Keratinocyte (primary cell): ENCODE data around the gene ANAPC5. TPM values are rescaled to one million over a fixed set of nuclear protein-coding genes. Genes with fewer than 3 reads are reported as not detected.

Experiments used
- DNase-seq: peaks from one replicate; pipeline ENCODE4 v3.0.0-alpha.2; 2011; ENCODE audit warnings: low read depth, missing footprints, low spot score
- FAIRE-seq: peaks from 2 replicates; lab custom pipeline; 2011; peaks lifted over from hg19 to GRCh38; lab: Jason Lieb, UNC
- H2AFZ ChIP-seq: 2 replicates; pipeline ENCODE4 v1.6.0; 2012; ENCODE audit warnings: low read length, control low read depth, inconsistent platforms; ENCODE audit not compliant: control insufficient read depth
- H3K27ac ChIP-seq: 2 replicates; pipeline ENCODE4 v1.5.1; 2011; ENCODE audit warnings: low read length; ENCODE audit not compliant: control insufficient read depth, insufficient read depth
- H3K27me3 ChIP-seq: 3 replicates; pipeline ENCODE4 v1.6.0; 2011; ENCODE audit warnings: low read length; ENCODE audit not compliant: control insufficient read depth, insufficient read depth; ENCODE audit errors: extremely low read depth
- H3K36me3 ChIP-seq, 2 experiments: 2 replicates in 1 of 2; 3 replicates in 1 of 2; pipeline ENCODE4 v1.5.1; 2011; ENCODE audit warnings: low read length in 2 of 2, mild to moderate bottlenecking in 1 of 2; ENCODE audit not compliant: control insufficient read depth in 2 of 2, insufficient read depth in 2 of 2; ENCODE audit errors: extremely low read depth in 1 of 2
- H3K4me1 ChIP-seq: 3 replicates; pipeline ENCODE4 v1.5.1; 2011; ENCODE audit warnings: low read length; ENCODE audit not compliant: control insufficient read depth, insufficient read depth; ENCODE audit errors: extremely low read depth
- H3K4me2 ChIP-seq: 3 replicates; pipeline ENCODE4 v1.6.0; 2011; ENCODE audit warnings: low read depth, low read length; ENCODE audit not compliant: control insufficient read depth, insufficient read depth; ENCODE audit errors: extremely low read depth
- H3K4me3 ChIP-seq, 3 experiments: fragments of 200-600 bp in 1 of 3; sonication (generic) in 1 of 3; 2 replicates in 2 of 3; 3 replicates in 1 of 3; pipeline ENCODE4 v1.5.1; 2011 to 2016; ENCODE audit warnings: low read length in 3 of 3, mild to moderate bottlenecking in 3 of 3, control low read depth in 2 of 3, inconsistent platforms in 1 of 3, low read depth in 1 of 3, mixed read lengths in 1 of 3, mixed run types in 1 of 3, moderate library complexity in 1 of 3; ENCODE audit not compliant: control insufficient read depth in 2 of 3, insufficient read depth in 2 of 3; ENCODE audit errors: extremely low read depth in 1 of 3
- H3K79me2 ChIP-seq: 2 replicates; pipeline ENCODE4 v1.6.0; 2012; ENCODE audit warnings: low read length; ENCODE audit not compliant: control insufficient read depth, insufficient read depth
- H3K9ac ChIP-seq: 3 replicates; pipeline ENCODE4 v1.6.0; 2011; ENCODE audit warnings: low read length; ENCODE audit not compliant: control insufficient read depth, insufficient read depth; ENCODE audit errors: extremely low read depth
- H3K9me1 ChIP-seq: 3 replicates; pipeline ENCODE4 v1.6.0; 2011; ENCODE audit warnings: low read length; ENCODE audit not compliant: control insufficient read depth, insufficient read depth; ENCODE audit errors: extremely low read depth
- H3K9me3 ChIP-seq: 2 replicates; pipeline ENCODE4 v1.5.1; 2012; ENCODE audit warnings: low read depth, low read length; ENCODE audit not compliant: control insufficient read depth
- H4K20me1 ChIP-seq: 3 replicates; pipeline ENCODE4 v1.6.0; 2011; ENCODE audit warnings: low read length; ENCODE audit not compliant: control insufficient read depth, insufficient read depth; ENCODE audit errors: extremely low read depth
- EZH2 ChIP-seq: IDR thresholded peaks from one replicate; pipeline ENCODE4 v1.6.1; 2012; ENCODE audit warnings: inconsistent platforms, mild to moderate bottlenecking, low read length, moderate library complexity
- dilution Hi-C: fragments of 300-500 bp; cut with MboI; formaldehyde crosslinking; loops from one replicate; pipeline ENCODE4 v1.7.0; 2020; ENCODE audit warnings: low sequenced_read_pairs; ENCODE audit not compliant: extremely low pct_ligation_motif_present
- polyA plus RNA-seq, 5 experiments: library from polyadenylated mRNA; depleted of rRNA in 3 of 5; stranded (reverse) in 3 of 5; stranded (forward) in 1 of 5; unstranded in 1 of 5; fragments of >200 nt; gene quantifications; 1 replicate in 1 of 5; 2 replicates in 3 of 5; 3 replicates in 1 of 5; pipeline versions ENCODE4 v1.2.1 to v1.2.3, GENCODE V29; 2011 to 2012; ENCODE audit warnings: missing spikeins in 2 of 5, low read depth in 1 of 5, low replicate concordance in 1 of 5
- TF ChIP-seq, protein P1 (sequence below), 3 experiments: IDR thresholded peaks in 1 of 3; conservative IDR thresholded peaks in 1 of 3; optimal IDR thresholded peaks in 1 of 3; 2 replicates in 2 of 3; 3 replicates in 1 of 3; pipeline versions ENCODE3 to v1.5.1; 2011; ENCODE audit warnings: low read length in 3 of 3, mild to moderate bottlenecking in 3 of 3, moderate library complexity in 2 of 3, control low read depth in 1 of 3, inconsistent platforms in 1 of 3; ENCODE audit not compliant: insufficient read depth in 2 of 3; ENCODE audit errors: extremely low read depth in 1 of 3

The ANAPC5 gene
- polyA plus RNA-seq, 1 donor (not counting 4 experiments of a cell fraction or from before 2014, with no cell fraction given), result 115 TPM

DNA sequence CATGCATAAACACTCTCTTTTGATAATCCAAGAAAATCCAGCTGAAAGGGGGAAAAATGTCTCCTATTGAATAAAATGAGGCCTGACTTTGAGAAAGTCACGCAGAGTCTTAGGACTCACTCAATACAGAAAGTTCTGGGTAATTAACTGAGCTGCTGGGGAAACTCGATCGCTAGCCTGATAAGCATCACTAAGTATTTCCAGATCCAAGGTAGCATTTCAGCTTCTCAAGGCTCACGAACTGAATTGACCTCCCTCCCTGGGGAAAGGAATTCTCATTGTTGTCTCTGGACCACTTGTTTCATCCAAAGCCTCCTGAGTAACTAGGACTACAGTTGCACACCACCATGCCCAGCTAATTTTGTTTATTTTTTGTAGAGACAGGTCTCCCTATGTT lies 13.8 kb upstream of the ANAPC5 start:
- H4K20me1 ChIP-seq, result no peaks in the 10 kb centered on the region
- no peaks in the 10 kb centered on the region for H3K27me3 ChIP-seq
- H2AFZ ChIP-seq, result no peak overlapping the region
- dilution Hi-C loops, result no loop called here
- no peak overlapping the region for H3K27ac ChIP-seq
- H3K4me3 ChIP-seq, result no peak overlapping the region
- TF ChIP-seq, protein P1, sequence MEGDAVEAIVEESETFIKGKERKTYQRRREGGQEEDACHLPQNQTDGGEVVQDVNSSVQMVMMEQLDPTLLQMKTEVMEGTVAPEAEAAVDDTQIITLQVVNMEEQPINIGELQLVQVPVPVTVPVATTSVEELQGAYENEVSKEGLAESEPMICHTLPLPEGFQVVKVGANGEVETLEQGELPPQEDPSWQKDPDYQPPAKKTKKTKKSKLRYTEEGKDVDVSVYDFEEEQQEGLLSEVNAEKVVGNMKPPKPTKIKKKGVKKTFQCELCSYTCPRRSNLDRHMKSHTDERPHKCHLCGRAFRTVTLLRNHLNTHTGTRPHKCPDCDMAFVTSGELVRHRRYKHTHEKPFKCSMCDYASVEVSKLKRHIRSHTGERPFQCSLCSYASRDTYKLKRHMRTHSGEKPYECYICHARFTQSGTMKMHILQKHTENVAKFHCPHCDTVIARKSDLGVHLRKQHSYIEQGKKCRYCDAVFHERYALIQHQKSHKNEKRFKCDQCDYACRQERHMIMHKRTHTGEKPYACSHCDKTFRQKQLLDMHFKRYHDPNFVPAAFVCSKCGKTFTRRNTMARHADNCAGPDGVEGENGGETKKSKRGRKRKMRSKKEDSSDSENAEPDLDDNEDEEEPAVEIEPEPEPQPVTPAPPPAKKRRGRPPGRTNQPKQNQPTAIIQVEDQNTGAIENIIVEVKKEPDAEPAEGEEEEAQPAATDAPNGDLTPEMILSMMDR (optimal IDR thresholded peaks at IDR 0.05 in 1 of 3, IDR thresholded peaks at IDR 0.05 in 1 of 3, conservative IDR thresholded peaks at IDR 0.05 in 1 of 3; ENCODE audit: extremely low read depth in 1 of 3, insufficient read depth in 2 of 3, low read length in 3 of 3), result no peak
- no peak for TF ChIP-seq EZH2
- FAIRE-seq (no peak), DNase-seq (no peak)
- no peak overlapping the region for H3K4me2 ChIP-seq
- no peak overlapping the region for H3K9ac ChIP-seq
- H3K36me3 ChIP-seq, result no peaks in the 10 kb centered on the region
- no peaks in the 10 kb centered on the region for H3K9me3 ChIP-seq
- H3K79me2 ChIP-seq, result no peaks in the 10 kb centered on the region
- no peaks in the 10 kb centered on the region for H3K4me1 ChIP-seq
- no peaks in the 10 kb centered on the region for H3K9me1 ChIP-seq

DNA sequence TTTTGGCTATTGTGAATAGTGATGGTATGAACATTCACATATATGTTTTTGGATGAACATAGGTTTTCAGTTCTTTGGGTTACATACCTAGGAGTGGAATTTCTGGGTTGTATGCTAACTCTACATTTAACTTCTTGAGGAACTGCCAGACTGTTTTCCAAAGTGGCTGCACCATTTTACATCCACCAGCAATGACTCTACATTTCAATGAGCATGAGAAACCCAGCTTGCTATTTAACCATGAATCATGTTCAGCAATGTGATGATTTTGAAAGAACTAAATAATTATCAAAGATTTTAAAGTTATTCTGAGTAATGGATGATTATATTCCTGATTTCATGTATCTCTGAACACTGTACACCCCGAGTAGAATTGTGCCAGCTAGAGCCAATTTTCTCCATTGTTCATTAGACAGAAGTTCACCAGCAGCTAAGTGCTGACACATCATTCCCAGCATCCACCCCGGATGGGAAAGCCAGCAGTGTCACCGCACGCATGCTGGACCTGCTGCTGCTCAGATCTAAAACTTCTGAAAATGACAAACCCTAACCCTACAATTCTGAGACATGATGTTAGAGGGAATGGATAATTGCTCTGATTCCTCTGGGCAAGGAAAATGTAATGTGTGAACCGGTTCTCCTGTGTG lies 13.3 kb upstream of the ANAPC5 start:
- Histone ChIP-seq H3K36me3 (no peaks in the 10 kb centered on the region), H3K4me2 (no peak overlapping the region), H3K9me3 (no peaks in the 10 kb centered on the region), H3K9ac (no peak overlapping the region), H3K27me3 (no peaks in the 10 kb centered on the region), H4K20me1 (no peaks in the 10 kb centered on the region), H3K4me1 (peaks cover 3% of the 10 kb centered on the region), H3K4me3 (no peak overlapping the region), H3K27ac (no peak overlapping the region), H3K79me2 (no peaks in the 10 kb centered on the region), H2AFZ (no peak overlapping the region), H3K9me1 (no peaks in the 10 kb centered on the region)
- dilution Hi-C loops, result no loop called here
- DNase-seq (no peak), FAIRE-seq (no peak)
- TF ChIP-seq EZH2, result no peak
- TF ChIP-seq, protein P1 (optimal IDR thresholded peaks at IDR 0.05 in 1 of 3, IDR thresholded peaks at IDR 0.05 in 1 of 3, conservative IDR thresholded peaks at IDR 0.05 in 1 of 3; ENCODE audit: extremely low read depth in 1 of 3, insufficient read depth in 2 of 3, low read length in 3 of 3), result no peak
